ENCODE measurements around the gene EEF1A1. TPM values are rescaled to one million over a fixed set of nuclear protein-coding genes. Genes with fewer than 3 reads are reported as not detected.
A peak's percentile ranks its signal among the peaks of the same experiment; 100 is the strongest.

Gene EEF1A1
- total RNA-seq, 1 donor from 2014 or later, result 11,113 TPM

DNA sequence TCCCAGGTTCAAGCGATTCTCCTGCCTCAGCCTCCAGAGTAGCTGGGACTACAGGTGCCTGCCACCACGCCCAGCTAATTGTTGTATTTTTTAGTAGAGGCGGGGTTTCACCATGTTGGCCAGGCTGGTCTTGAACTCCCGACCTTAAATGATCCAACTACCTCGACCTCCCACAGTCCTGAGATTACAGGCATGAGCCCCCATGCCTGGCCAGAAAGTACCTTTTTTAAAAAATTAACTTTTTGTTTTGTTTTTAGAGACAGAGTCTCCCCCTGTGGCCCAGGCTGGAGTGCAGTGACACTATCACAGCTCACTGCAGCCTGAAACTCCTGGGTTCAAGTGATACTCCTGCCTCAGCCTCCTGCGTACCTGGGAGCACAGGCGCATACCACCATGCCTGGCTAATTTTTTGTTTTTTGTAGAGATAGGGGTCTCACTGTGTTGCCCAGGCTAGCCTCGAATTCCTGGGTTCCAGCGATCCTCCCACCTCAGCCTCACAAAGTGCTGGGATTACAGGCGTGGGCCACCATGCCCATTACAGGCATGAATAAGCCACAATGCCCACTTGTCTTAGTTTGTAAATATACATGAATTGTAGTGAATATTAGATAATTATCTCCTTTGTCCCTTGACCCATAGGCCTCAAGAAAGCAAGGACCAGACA is 17.4 kb upstream of the EEF1A1 start:
- no peak for DNase-seq (ENCODE audit: low read depth)

DNA sequence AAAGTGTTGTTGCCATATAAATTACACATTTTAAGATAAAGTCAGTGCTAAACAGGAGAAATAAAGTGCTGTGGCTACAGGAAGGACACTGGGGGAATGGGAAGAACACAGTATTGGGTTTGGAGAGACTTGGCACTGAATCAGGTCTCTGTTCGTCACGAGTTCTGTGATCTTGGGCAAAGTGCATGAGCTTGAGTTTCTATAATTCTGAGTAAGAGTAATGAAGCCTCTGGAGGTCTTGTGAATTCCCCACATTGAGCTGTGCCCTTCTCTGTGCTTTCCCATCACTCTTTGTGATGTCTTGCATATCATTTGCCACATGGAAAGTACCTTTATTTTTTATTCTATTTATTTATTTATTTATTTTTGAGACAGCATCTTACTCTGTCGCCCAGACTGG is 16.8 kb upstream of the EEF1A1 start:
- no peak for DNase-seq (ENCODE audit: low read depth)

DNA sequence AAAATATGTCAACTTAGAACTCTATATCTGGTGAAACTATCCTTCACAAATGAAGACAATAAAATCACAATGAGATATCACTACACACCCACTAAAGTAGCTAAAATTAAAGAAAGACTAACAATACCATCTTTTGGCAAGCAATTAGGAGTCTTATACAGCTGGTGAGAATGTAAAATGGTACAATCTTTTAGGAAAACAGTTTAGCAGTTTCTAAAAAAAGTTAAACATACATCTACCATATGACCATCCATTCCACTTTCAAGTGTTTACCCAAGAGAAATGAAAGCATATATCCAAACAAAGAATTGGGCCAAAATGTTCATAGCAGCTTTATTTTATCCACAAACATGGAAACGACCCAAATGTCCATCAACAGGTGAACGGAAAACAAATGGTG is 13.8 kb upstream of the EEF1A1 start:
- no peak for DNase-seq (ENCODE audit: low read depth)

DNA sequence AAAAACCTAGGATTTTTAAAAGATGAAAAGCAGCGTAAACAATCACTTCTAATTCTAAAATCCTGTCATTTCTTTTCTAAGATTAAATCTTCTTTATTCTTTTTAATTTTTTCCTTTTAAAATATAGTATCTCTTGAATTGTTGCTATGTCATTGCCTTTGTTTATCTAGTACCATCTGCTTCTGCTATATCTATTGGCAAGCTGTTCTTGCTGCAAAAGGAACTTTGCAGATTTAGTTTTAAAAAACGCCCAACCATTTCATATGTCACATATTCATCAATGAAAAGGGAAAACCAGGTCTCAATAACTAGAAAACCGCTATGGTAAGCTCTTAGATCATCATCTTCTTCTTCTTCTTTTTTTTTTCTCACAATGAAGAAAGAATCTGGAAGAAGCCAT is 11.5 kb upstream of the EEF1A1 start:
- DNase-seq (ENCODE audit: low read depth), result no peak

DNA sequence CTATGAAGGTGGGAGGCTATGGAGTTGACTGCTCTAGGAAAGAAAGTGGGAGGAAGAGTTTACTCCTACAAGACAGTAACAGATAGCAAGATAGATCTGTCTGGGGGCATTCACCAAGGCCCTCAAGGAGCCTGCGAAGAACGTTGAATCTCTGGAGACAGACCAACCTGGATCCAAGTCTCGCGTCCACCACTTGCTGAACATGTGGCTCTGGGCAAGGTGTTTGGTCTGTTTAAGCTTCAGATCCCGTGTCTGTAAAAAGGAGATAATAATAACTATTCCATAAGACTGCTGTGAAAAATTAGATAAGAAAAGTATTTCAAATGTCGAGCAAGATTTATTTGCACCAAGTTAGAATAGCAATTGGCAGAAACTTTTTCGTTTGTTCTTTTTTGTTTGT is 8.1 kb upstream of the EEF1A1 start:
- DNase-seq (ENCODE audit: low read depth), result no peak

DNA sequence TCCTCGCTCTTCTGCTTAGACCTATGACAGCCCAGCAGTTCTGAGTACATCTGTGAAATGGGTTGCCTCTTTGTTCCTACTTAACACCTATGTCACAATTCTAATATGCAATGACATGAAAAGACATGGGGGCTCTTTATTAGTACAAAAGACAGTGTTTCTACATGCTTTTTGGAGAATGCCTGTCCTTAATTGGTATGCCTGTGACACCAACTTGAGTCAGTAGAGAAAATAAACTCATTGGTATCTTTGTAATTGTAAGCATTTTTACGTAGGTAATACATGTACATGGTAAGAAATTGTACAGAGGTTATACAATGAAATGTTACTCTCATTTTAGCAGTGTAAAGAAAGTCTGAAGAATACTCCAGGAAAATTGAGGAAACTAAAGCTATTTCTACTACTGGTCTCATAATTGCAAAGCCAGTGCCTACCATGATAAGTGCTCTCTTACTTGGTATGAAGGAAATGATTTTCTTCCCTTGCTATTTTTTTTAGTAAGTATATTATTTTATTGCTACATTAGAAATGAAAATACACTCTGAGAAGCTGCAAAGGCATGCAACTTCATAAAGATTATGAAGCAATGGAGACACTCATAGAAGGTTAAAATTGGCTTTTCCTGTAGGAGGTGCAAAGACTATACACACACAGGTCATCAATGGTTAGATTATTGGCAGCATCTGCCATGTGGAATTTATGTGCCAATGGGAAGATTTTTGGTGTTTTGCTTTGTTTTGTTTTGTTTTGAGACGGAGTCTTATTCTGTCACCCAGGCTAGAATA is 4.9 kb upstream of the EEF1A1 start:
- DNase-seq (ENCODE audit: low read depth), result no peak

DNA sequence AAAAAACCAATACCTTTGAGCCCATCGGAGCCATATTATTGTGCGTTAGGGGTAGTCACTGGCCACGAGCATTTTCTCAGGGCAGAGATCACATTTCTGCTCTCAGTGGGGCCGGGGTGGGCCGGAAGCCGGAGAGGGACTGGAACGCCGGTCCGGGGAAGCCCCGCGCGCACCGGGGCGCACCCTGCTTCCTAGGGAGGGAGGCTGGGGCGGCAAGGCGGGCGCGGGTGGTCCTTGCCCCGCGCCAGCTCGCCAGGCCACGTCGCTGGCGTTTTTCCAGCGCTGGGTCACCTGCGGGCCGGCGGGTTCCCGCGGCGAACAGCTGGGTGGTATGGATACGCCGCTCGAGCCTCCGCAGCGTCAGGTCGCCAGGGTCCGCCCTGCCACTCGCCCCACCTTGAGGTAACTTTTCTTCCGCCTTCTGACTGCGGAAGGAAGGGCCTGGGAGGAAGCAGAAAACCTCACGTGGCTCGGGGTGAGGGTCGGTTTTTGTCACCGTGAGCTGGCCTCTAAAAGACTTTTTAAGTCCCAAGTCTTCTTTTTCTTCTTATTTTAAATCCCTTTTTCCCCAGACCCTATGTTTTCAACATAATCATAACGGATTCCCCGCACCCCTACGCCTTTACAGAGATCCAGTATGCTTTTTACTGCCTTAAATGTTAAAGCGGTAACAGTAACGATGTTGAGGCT is 2.7 kb upstream of the EEF1A1 start:
- DNase-seq (ENCODE audit: low read depth), result peak; percentile 20

DNA sequence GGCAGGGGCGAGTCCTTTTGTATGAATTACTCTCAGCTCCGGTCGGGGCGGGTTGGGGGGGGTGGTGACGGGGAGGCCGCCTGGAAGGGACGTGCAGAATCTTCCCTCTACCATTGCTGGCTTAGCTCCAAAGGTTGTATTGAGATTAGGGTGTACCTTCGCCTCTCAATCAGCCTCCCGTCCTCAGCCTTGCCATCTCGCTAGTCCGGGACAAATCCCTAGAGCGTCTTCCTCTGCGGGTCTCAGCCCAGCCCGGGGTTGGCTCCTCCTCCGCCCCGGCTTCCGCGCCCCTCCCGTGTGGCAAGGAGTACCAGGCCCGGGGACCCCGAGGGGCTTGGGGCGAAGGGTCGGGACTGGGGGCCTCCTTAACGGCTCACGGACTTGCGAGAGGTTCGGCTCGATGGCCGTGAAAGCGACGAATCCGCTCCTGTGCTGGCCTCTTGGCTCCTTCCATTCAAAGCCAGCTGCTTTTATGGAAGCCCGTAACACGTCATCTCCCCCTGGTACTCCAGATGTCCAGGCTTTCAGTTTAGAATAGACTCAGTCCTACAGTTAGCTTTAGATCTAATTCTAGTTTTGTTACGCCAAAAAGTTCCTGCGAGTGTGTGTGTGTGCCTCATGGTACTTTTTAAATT is 636 bp upstream of the EEF1A1 start:
- DNase-seq (ENCODE audit: low read depth), result peak; percentile 87

DNA sequence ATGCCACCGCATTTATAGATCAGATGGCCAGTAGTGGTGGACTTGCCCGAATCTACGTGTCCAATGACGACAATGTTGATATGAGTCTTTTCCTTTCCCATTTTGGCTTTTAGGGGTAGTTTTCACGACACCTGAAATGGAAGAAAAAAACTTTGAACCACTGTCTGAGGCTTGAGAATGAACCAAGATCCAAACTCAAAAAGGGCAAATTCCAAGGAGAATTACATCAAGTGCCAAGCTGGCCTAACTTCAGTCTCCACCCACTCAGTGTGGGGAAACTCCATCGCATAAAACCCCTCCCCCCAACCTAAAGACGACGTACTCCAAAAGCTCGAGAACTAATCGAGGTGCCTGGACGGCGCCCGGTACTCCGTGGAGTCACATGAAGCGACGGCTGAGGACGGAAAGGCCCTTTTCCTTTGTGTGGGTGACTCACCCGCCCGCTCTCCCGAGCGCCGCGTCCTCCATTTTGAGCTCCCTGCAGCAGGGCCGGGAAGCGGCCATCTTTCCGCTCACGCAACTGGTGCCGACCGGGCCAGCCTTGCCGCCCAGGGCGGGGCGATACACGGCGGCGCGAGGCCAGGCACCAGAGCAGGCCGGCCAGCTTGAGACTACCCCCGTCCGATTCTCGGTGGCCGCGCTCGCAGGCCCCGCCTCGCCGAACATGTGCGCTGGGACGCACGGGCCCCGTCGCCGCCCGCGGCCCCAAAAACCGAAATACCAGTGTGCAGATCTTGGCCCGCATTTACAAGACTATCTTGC is 725 bp downstream of the EEF1A1 start:
- DNase-seq (ENCODE audit: low read depth), result peak; percentile 78

DNA sequence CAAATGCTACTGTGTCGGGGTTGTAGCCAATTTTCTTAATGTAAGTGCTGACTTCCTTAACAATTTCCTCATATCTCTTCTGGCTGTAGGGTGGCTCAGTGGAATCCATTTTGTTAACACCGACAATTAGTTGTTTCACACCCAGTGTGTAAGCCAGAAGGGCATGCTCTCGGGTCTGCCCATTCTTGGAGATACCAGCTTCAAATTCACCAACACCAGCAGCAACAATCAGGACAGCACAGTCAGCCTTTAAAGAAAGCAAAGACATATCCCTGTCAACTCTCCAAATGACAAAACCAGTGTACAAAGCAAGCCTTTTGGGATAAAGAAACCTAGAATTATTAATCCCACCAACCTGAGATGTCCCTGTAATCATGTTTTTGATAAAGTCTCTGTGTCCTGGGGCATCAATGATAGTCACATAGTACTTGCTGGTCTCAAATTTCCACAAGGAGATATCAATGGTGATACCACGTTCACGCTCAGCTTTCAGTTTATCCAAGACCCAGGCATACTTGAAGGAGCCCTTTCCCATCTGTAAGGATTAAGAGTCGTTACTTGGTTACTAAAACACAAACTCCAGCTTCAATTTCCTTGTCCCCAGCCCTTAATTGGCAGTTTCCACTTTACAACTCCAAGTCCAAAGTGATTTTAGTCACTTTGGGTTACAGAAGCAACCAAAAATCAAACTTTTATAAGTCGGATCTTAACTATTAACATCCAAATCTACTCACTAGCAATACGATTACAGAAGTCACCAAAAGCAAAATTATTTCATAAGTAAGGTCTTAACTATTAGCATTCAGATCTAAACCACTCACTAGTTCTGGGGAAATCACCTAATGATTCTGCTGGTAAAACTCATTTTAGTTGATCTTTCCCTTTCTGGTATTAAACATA is 1.6 kb downstream of the EEF1A1 start:
- peak; percentile 18 for DNase-seq (ENCODE audit: low read depth)

DNA sequence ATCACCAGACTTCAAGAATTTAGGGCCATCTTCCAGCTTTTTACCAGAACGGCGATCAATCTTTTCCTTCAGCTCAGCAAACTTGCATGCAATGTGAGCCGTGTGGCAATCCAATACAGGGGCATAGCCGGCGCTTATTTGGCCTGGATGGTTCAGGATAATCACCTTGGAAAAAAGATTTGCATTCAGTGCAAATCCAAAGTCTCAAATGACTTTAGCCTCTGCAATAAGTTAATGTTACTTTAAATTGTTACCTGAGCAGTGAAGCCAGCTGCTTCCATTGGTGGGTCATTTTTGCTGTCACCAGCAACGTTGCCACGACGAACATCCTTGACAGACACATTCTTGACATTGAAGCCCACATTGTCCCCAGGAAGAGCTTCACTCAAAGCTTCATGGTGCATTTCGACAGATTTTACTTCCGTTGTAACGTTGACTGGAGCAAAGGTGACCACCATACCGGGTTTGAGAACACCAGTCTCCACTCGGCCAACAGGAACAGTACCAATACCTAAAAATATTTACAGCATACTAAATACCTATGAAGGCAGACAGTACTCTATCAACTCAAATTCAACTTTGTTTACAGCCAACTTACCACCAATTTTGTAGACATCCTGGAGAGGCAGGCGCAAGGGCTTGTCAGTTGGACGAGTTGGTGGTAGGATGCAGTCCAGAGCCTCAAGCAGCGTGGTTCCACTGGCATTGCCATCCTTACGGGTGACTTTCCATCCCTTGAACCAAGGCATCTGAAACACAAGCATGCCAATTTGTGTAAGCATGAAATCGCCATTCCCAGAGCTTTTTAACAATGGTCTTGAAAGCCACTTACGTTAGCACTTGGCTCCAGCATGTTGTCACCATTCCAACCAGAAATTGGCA is 2.5 kb downstream of the EEF1A1 start:
- peak; percentile 12 for DNase-seq (ENCODE audit: low read depth)

DNA sequence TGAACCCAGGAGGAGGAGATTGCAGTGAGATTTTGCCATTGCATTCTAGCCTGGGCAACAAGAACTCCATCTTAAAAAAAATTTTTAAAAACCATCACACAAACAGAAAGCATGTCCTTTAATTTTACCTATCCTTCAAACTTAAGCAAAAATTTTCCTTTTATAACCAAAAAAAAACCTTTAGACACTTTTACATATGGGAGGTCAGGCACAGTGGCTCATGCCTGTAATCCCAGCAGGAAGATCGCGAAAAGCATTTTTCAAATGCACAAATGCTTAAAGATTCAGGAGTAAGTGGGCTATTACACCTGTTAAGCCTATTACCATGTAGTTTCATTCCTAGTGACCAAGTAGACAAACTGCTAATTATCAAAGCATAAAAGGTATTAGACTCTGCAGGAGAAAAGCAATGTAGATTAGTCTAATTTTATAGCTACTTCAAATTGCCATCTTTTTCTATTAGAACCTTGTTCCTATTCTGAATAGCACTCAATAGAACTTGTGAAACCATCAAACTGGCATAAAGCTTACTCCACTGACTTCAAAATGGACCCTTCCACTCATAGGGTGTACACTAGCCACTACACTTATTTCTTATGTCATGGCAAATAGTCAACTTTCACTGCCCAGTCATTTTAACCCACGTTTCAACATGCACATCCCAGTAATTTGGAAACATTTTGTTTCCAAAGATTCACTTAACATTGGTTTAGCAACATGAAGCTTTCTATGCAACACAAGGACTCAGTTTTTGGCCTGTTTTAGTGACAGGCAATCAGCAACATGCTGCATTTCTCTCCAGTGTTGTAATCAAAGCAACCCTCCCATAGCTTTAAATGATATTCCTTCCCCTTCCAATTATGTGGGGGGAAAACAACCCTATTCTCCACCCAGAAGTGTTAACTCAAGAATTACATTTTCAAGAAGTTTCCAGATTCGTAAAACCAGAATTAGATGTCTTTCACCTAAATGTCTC is 4.0 kb downstream of the EEF1A1 start:
- peak; percentile 9 for DNase-seq (ENCODE audit: low read depth)

DNA sequence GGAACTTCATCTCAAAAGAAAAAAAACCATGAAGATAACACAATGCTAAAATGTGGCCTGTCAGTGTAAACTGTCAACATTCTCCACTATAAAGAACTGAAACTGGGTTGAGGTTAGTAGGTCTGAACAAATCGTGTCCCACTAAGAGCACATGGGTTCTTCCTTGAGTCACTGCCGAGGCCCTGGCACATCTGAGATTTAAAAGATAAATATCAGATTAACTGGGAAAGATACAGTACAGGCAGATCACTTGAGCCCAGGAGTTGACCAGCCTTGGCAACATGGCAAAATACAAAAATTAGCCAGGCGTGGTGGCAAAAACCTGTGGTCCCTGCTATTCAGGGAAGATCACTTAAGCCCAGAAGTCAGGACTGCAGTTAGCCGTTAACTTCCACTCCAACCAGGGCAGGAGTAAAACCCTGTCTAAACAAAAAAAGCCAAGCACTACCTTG is 5.6 kb downstream of the EEF1A1 start:
- DNase-seq (ENCODE audit: low read depth), result no peak

DNA sequence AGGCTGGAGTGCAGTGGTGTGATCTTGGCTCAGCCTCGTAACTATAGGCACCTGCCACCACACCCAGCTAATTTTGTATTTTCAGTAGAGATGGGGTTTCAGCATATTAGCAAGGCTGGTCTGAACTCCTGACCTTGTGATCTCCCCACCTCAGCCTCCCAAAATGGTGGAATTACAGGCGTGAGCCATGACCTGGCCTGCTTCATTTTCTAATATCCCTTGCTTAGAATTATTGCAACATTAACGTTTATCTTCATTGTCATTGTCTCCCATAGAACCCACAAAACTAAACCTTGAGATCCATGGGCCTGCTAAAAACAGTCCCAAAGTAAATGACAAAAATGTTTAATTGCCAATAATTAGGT is 6.1 kb downstream of the EEF1A1 start:
- no peak for DNase-seq (ENCODE audit: low read depth)

DNA sequence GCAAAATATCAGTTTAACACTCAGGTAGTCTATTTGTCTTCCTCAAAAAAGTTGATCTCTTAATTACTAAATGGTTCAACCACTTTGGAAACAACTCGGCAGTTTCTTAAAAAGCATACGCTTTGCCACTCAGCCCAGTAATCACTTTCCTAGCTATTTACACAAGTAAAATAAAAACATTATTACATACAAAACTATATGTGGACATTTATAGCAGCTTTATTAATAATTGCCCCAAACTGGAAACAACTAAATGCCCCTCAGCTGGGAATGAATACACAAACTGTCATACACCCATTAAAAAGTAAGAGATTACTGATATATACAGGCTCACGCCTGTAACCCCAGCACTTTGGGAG is 7.4 kb downstream of the EEF1A1 start:
- peak; percentile 7 for DNase-seq (ENCODE audit: low read depth)

DNA sequence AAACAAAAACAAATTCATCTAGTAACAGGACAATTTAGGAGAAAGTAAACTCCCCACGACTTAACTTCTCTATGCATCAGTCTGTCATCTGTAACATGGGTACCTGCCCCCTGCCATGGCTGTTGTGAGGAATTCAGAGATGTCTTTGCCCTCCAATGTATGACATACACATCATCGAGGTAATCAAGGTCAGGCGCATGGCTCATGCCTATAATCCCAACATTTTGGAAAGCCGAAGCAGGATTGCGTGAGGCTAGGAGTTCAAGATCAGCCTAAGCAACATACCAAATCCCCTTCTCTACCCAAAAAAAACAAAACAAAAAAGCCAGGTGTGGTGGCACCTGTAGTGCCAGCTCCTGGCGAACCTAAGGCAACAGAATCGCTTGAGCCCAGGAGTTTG is 9.0 kb downstream of the EEF1A1 start:
- no peak for DNase-seq (ENCODE audit: low read depth)

DNA sequence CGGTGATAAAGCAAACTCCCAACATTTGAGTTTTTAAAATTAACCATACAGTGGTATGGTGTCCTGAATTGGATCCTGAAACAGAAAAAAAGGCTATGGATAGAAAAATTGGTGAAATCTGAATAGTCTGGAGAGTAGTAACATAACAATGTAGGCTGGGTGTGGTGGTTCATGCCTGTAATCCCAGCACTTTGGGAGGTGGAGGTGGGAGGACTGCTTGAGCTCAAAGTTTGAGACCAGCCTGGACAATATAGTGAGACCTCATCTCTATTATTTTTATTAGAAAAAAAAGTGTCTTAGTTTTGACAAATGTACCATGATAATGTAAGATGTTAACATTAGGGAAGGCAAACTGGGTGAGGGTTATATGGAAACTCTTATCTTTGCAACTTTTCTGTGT is 11.0 kb downstream of the EEF1A1 start:
- no peak for DNase-seq (ENCODE audit: low read depth)

DNA sequence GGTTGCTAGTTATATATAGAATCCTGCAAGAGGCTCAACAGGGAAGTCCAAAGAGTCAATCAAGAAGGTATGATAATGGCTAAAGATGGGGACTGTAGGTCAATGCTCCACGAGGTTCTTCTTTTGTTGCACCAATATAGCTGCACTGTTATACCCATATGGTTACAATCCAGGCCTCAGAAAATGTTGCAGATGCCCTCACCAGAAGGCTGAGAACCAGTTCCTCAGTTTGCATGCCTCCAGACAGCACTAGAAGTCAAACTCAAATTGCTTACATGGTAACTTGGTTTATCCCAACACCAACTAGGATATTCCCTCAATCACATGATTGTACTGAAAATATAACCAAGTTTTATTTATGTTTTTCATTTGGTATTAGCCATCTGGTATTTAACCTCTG is 12.1 kb downstream of the EEF1A1 start:
- DNase-seq (ENCODE audit: low read depth), result no peak
